GM23338 (cell line): ENCODE results near the gene MT4. TPM values are rescaled to one million over a fixed set of nuclear protein-coding genes. Genes with fewer than 3 reads are reported as not detected.

Experiments used
- ATAC-seq: fragments of 200-7000 bp; cut with Tn5 transposase; 3 replicates; pipeline ENCODE4 v1.9.1; 2020
- DNase-seq: peaks from one replicate; pipeline ENCODE4 v3.0.0-alpha.2; 2015; ENCODE audit warnings: low spot score
- H2AFZ ChIP-seq: fragments of 200-600 bp; sonication (generic); 2 replicates; pipeline ENCODE4 v1.8.0; 2016; ENCODE audit warnings: antibody characterized with exemption, mild to moderate bottlenecking, moderate library complexity
- H3F3A ChIP-seq: fragments of 200-600 bp; sonication (generic); replicated peaks from 2 replicates; pipeline ENCODE4 v1.8.0; 2017; ENCODE audit warnings: antibody characterized with exemption, mixed run types, low read depth
- H3K27ac ChIP-seq: fragments of 200-600 bp; sonication (generic); 2 replicates; pipeline ENCODE4 v1.6.1; 2016; ENCODE audit warnings: low read depth
- H3K27me3 ChIP-seq: fragments of 200-600 bp; sonication (generic); 2 replicates; pipeline ENCODE4 v1.8.0; 2016; ENCODE audit warnings: mild to moderate bottlenecking, mixed run types, moderate library complexity; ENCODE audit not compliant: insufficient read depth
- H3K36me3 ChIP-seq: fragments of 200-600 bp; sonication (generic); 2 replicates; pipeline ENCODE4 v1.8.0; 2016; ENCODE audit warnings: mild to moderate bottlenecking; ENCODE audit not compliant: insufficient read depth
- H3K4me1 ChIP-seq: fragments of 200-600 bp; sonication (generic); 2 replicates; pipeline ENCODE4 v1.8.0; 2016; ENCODE audit warnings: mild to moderate bottlenecking, moderate library complexity; ENCODE audit not compliant: insufficient read depth
- H3K4me2 ChIP-seq: fragments of 200-600 bp; sonication (generic); 2 replicates; pipeline ENCODE4 v1.7.1; 2017; ENCODE audit warnings: mixed run types
- H3K4me3 ChIP-seq: fragments of 200-600 bp; sonication (generic); 2 replicates; pipeline ENCODE4 v1.6.1; 2016; ENCODE audit warnings: mixed run types
- H3K79me2 ChIP-seq: fragments of 200-600 bp; sonication (generic); replicated peaks from 2 replicates; pipeline ENCODE4 v1.8.0; 2017; ENCODE audit warnings: mild to moderate bottlenecking; ENCODE audit not compliant: insufficient read depth
- H3K9me2 ChIP-seq: fragments of 200-600 bp; sonication (generic); 2 replicates; pipeline ENCODE4 v1.8.0; 2017; ENCODE audit not compliant: insufficient read depth
- H4K20me1 ChIP-seq: fragments of 200-600 bp; sonication (generic); replicated peaks from 2 replicates; pipeline ENCODE4 v1.8.0; 2017; ENCODE audit warnings: mild to moderate bottlenecking; ENCODE audit not compliant: insufficient read depth
- H3K27ac Mint-ChIP-seq: 2 replicates; pipeline ENCODE4 v1.8.0; 2020; ENCODE audit warnings: inconsistent platforms, mild to moderate bottlenecking, moderate library complexity, mixed read lengths
- H3K27me3 Mint-ChIP-seq: 3 replicates; pipeline ENCODE4 v1.8.0; 2022; ENCODE audit warnings: low read depth, mild to moderate bottlenecking, moderate library complexity, mixed read lengths, inconsistent platforms; ENCODE audit not compliant: insufficient read depth, poor library complexity
- H3K36me3 Mint-ChIP-seq: 3 replicates; pipeline ENCODE4 v1.8.0; 2021; ENCODE audit warnings: low read depth, mild to moderate bottlenecking, inconsistent platforms, moderate library complexity, mixed read lengths
- H3K4me1 Mint-ChIP-seq: 3 replicates; pipeline ENCODE4 v1.8.0; 2020; ENCODE audit warnings: mild to moderate bottlenecking, inconsistent platforms, mixed read lengths
- H3K4me3 Mint-ChIP-seq: 3 replicates; pipeline ENCODE4 v1.8.0; 2021; ENCODE audit warnings: moderate library complexity, mild to moderate bottlenecking, inconsistent platforms, mixed read lengths
- H3K9me3 Mint-ChIP-seq: 3 replicates; pipeline ENCODE4 v1.8.0; 2020; ENCODE audit warnings: moderate library complexity, mild to moderate bottlenecking, inconsistent platforms, mixed read lengths
- CREB1 ChIP-seq: fragments of 250-450 bp; sonication (Bioruptor Pico); IDR thresholded peaks from 2 replicates; pipeline ENCODE4 v1.5.0; 2020; ENCODE audit warnings: low read depth, mild to moderate bottlenecking, moderate library complexity
- CTCF ChIP-seq, 2 experiments: fragments of 200-600 bp in 1 of 2; sonication (generic) in 1 of 2; conservative IDR thresholded peaks; 2 replicates each; pipeline versions ENCODE4 v1.5.1 to v1.6.1; 2016 to 2017; ENCODE audit warnings: antibody characterized with exemption in 2 of 2, low read depth in 2 of 2, mild to moderate bottlenecking in 2 of 2, moderate library complexity in 1 of 2
- EZH2 ChIP-seq: fragments of 200-600 bp; sonication (generic); IDR thresholded peaks from one replicate; pipeline ENCODE4 v1.8.0; 2017; ENCODE audit warnings: antibody characterized with exemption, mild to moderate bottlenecking, low read depth; ENCODE audit not compliant: unreplicated experiment
- EZH2phosphoT487 ChIP-seq: fragments of 200-600 bp; sonication (generic); IDR thresholded peaks from one replicate; pipeline ENCODE4 v1.8.1; 2018; ENCODE audit warnings: antibody characterized with exemption; ENCODE audit not compliant: unreplicated experiment
- JUNB ChIP-seq: IDR thresholded peaks from one replicate; pipeline ENCODE4 v1.6.1; 2016; ENCODE audit warnings: antibody characterized with exemption; ENCODE audit not compliant: unreplicated experiment
- NANOG ChIP-seq: IDR thresholded peaks from 2 replicates; pipeline ENCODE4 v1.6.1; 2016; ENCODE audit warnings: antibody characterized with exemption, borderline replicate concordance
- POLR2AphosphoS5 ChIP-seq: IDR thresholded peaks from 2 replicates; pipeline ENCODE4 v1.6.1; 2016; ENCODE audit warnings: antibody characterized with exemption, low read depth
- STAT1 ChIP-seq: IDR thresholded peaks from one replicate; pipeline ENCODE4 v1.6.1; 2016; ENCODE audit warnings: antibody characterized with exemption; ENCODE audit not compliant: unreplicated experiment
- ZNF114 ChIP-seq: fragments of 250-450 bp; sonication (Bioruptor Pico); IDR thresholded peaks from 2 replicates; pipeline ENCODE4 v1.5.0; 2020; ENCODE audit warnings: mild to moderate bottlenecking, moderate library complexity
- ZNF331 ChIP-seq: fragments of 250-450 bp; sonication (Bioruptor Pico); IDR thresholded peaks from 2 replicates; pipeline ENCODE4 v1.5.0; 2020; ENCODE audit warnings: low read depth, mild to moderate bottlenecking, moderate library complexity
- ZNF462 ChIP-seq: fragments of 250-450 bp; sonication (Bioruptor Pico); IDR thresholded peaks from 2 replicates; pipeline ENCODE4 v1.5.0; 2020; ENCODE audit warnings: mild to moderate bottlenecking, moderate library complexity
- polyA plus RNA-seq: library from polyadenylated mRNA; unstranded; fragments of >200 nt; fragmentation: Nextera tagmentation; extraction: Ambion mirVana; gene quantifications from 2 replicates; pipeline ENCODE4 v1.2.1, GENCODE V29; 2016
- total RNA-seq: library from RNA; depleted of rRNA; stranded (reverse); fragments of >200 nt; shearing (Covaris generic); gene quantifications from 2 replicates; pipeline ENCODE4 v1.2.3, GENCODE V29; 2014
- TF ChIP-seq, protein P1 (sequence below): IDR thresholded peaks from 2 replicates; pipeline ENCODE4 v1.6.1; 2016; ENCODE audit warnings: antibody characterized with exemption
- TF ChIP-seq, protein P2 (sequence below): IDR thresholded peaks from one replicate; pipeline ENCODE4 v1.6.1; 2018; ENCODE audit warnings: antibody characterized with exemption; ENCODE audit not compliant: unreplicated experiment

Gene MT4
- total and polyA plus RNA-seq, 2 experiments from 2014 or later, result not detected

GRCh38 chr16:56577300-56577625, 12.4 kb downstream of the MT4 start (continued):
- TF ChIP-seq ZNF462 (peak; percentile 66; the same call in 1 of the 2 replicates), NANOG (no peak), ZNF331 (CRISPR knock-in tag) (no peak)

DNA sequence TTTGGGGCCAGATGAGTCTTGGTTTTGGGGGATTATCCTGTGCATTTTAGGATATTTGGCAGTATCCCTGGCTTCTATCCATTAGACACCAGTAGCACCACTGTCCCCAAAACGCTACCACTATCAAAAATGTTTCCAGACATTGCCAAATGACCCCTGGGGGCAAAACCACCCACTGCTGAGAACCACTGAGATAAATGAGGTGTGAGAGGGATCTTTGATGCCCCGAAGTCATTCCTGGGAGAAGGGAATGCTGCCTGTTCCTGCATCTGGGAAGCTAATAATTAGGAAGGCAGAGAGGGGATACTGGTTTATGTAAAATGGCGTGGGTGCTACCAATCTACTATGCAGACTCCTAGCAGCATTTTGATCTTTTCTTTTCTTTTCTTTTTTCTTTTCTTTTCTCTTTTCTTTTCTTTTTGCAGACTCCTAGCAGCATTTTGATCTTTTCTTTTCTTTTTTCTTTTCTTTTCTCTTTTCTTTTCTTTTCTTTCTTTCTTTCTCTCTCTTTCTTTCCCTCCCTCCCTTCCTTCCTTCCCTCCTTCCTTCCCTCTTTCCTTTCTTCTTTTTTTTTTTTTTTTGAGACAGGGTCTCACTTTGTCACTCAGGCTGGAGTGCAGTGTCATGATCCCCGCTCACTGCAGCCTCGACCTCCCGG, 15.6 kb downstream of the MT4 start:
- Histone ChIP-seq H2AFZ (no peak overlapping the region), H3K27me3 (0 out of 2 replicates have a peak, but pooled peaks cover 4% of the 10 kb centered on the region), H3K36me3 (no peaks in the 10 kb centered on the region), H4K20me1 (no peaks in the 10 kb centered on the region), H3K9me2 (no peaks in the 10 kb centered on the region), H3K4me3 (no peak overlapping the region), H3F3A (no peaks in the 10 kb centered on the region), H3K4me1 (no peaks in the 10 kb centered on the region), H3K4me2 (no peak overlapping the region), H3K79me2 (no peaks in the 10 kb centered on the region), H3K27ac (no peak overlapping the region)
- Mint-ChIP-seq H3K27ac (no peak overlapping the region), H3K36me3 (peaks cover 2% of the 10 kb centered on the region; the same call in 2 of the 3 replicates), H3K27me3 (peaks cover 16% of the 10 kb centered on the region), H3K4me1 (no peaks in the 10 kb centered on the region; the same call in 2 of the 3 replicates), H3K9me3 (peaks cover 4% of the 10 kb centered on the region; the same call in 2 of the 3 replicates), H3K4me3 (no peak overlapping the region)
- DNase-seq (no peak), ATAC-seq (no peak)
- TF ChIP-seq CREB1 (CRISPR knock-in tag), result no peak
- no peak for TF ChIP-seq STAT1
- no peak for TF ChIP-seq JUNB
- TF ChIP-seq, protein P1, sequence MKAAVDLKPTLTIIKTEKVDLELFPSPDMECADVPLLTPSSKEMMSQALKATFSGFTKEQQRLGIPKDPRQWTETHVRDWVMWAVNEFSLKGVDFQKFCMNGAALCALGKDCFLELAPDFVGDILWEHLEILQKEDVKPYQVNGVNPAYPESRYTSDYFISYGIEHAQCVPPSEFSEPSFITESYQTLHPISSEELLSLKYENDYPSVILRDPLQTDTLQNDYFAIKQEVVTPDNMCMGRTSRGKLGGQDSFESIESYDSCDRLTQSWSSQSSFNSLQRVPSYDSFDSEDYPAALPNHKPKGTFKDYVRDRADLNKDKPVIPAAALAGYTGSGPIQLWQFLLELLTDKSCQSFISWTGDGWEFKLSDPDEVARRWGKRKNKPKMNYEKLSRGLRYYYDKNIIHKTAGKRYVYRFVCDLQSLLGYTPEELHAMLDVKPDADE, result no peak
- TF ChIP-seq ZNF114, result no peak
- TF ChIP-seq EZH2, result no peak
- TF ChIP-seq ZNF331 (CRISPR knock-in tag), result no peak
- TF ChIP-seq EZH2phosphoT487, result no peak
- TF ChIP-seq CTCF (conservative IDR thresholded peaks at IDR 0.05; ENCODE audit: low read depth in 2 of 2), result no peak
- TF ChIP-seq, protein P2, sequence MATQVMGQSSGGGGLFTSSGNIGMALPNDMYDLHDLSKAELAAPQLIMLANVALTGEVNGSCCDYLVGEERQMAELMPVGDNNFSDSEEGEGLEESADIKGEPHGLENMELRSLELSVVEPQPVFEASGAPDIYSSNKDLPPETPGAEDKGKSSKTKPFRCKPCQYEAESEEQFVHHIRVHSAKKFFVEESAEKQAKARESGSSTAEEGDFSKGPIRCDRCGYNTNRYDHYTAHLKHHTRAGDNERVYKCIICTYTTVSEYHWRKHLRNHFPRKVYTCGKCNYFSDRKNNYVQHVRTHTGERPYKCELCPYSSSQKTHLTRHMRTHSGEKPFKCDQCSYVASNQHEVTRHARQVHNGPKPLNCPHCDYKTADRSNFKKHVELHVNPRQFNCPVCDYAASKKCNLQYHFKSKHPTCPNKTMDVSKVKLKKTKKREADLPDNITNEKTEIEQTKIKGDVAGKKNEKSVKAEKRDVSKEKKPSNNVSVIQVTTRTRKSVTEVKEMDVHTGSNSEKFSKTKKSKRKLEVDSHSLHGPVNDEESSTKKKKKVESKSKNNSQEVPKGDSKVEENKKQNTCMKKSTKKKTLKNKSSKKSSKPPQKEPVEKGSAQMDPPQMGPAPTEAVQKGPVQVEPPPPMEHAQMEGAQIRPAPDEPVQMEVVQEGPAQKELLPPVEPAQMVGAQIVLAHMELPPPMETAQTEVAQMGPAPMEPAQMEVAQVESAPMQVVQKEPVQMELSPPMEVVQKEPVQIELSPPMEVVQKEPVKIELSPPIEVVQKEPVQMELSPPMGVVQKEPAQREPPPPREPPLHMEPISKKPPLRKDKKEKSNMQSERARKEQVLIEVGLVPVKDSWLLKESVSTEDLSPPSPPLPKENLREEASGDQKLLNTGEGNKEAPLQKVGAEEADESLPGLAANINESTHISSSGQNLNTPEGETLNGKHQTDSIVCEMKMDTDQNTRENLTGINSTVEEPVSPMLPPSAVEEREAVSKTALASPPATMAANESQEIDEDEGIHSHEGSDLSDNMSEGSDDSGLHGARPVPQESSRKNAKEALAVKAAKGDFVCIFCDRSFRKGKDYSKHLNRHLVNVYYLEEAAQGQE, result no peak
- TF ChIP-seq POLR2AphosphoS5, result no peak
- TF ChIP-seq NANOG, result no peak
